Right lobe of liver (tissue), 4 donors: ENCODE data around the gene PPARGC1A.

ENCODE experiments used
- POLR2A ChIP-seq: fragments of 450-650 bp; IDR thresholded peaks from one replicate; pipeline ENCODE4 v1.6.1; 2017; ENCODE audit warnings: antibody characterized with exemption, mild to moderate bottlenecking
- TF ChIP-seq, protein P1 (sequence below), 4 donors: fragments of 200-600 bp in 3 of 4; fragments of 450-650 bp in 1 of 4; IDR thresholded peaks; one replicate each; pipeline versions ENCODE4 v1.5.1 to v1.8.0; 2016 to 2022; ENCODE audit warnings: antibody characterized with exemption in 4 of 4, mild to moderate bottlenecking in 2 of 4
- donor health status: DM: no; HTN: no; CAD: no.
- donor health status: DM: no; HTN: no; CAD: no.
- donor health status: DM: no; HTN: yes; CAD: no.

DNA sequence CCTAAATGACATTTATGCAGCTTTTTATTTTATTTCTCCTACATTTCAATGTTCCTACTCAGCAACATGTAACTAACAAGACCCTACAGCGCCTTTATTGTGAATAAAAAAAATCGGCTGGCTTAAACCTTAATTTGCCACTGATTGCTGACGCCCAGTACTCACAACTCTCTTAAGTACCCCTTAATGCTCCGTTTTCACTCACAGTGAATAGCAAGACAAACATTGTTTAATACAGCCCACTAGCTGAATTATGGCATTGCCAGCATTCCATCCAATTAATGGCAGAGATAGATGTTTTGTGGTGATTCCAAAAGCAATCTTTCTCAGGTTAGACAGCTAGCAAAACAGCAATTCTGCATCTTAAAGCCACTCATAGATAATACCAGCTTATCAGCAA, 61.1 kb downstream of the PPARGC1A start:
- TF ChIP-seq, protein P1, sequence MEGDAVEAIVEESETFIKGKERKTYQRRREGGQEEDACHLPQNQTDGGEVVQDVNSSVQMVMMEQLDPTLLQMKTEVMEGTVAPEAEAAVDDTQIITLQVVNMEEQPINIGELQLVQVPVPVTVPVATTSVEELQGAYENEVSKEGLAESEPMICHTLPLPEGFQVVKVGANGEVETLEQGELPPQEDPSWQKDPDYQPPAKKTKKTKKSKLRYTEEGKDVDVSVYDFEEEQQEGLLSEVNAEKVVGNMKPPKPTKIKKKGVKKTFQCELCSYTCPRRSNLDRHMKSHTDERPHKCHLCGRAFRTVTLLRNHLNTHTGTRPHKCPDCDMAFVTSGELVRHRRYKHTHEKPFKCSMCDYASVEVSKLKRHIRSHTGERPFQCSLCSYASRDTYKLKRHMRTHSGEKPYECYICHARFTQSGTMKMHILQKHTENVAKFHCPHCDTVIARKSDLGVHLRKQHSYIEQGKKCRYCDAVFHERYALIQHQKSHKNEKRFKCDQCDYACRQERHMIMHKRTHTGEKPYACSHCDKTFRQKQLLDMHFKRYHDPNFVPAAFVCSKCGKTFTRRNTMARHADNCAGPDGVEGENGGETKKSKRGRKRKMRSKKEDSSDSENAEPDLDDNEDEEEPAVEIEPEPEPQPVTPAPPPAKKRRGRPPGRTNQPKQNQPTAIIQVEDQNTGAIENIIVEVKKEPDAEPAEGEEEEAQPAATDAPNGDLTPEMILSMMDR (IDR thresholded peaks at IDR 0.05), result no peak
- no peak for TF ChIP-seq POLR2A
